ENCODE data around the gene RERE.

- TF ChIP-seq CTCF (IDR thresholded peaks at IDR 0.05) = peak; percentile 89 to 97 (median 95)
- no peak for TF ChIP-seq POLR2A (IDR thresholded peaks at IDR 0.05)
Observed at GRCh38 chr1:8848663-8849386, 31.4 kb upstream of the RERE start.

Measured in heart left ventricle (tissue), 13 donors.